Activated B cell treated with CpG ODN at 0.5 μM for 24 hours (primary cell): ENCODE data around the gene CRACR2A. TPM values are rescaled to one million over a fixed set of nuclear protein-coding genes. Genes with fewer than 3 reads are reported as not detected.
A peak's percentile ranks its signal among the peaks of the same experiment; 100 is the strongest.

Source experiments
- ATAC-seq: fragments of 200-7000 bp; cut with Tn5 transposase; one replicate; pipeline ENCODE4 v1.10.0; 2021; ENCODE audit warnings: low read depth, mild to moderate bottlenecking, moderate library complexity
- CTCF ChIA-PET: fragments of 350-600 bp; sonication (Branson Sonifier 250); formaldehyde crosslinking; loops from one replicate; lab custom pipeline; 2021; ENCODE audit warnings: antibody characterized with exemption; lab: Charles Lee
- POLR2A ChIA-PET: fragments of 350-600 bp; sonication (Branson Sonifier 250); formaldehyde crosslinking; loops from one replicate; lab custom pipeline; 2021; ENCODE audit warnings: antibody characterized with exemption; lab: Charles Lee
- DNase-seq: peaks from one replicate; pipeline ENCODE4 v3.0.0; 2022
- H3K27ac Mint-ChIP-seq: one replicate; pipeline ENCODE4 v1.8.0; 2020; ENCODE audit warnings: mixed read lengths
- H3K27me3 Mint-ChIP-seq: one replicate; pipeline ENCODE4 v1.8.0; 2021; ENCODE audit warnings: mixed read lengths
- H3K36me3 Mint-ChIP-seq: one replicate; pipeline ENCODE4 v1.8.0; 2021; ENCODE audit warnings: low read depth, mixed read lengths
- H3K4me1 Mint-ChIP-seq: one replicate; pipeline ENCODE4 v1.8.0; 2021; ENCODE audit warnings: mixed read lengths
- H3K4me3 Mint-ChIP-seq: one replicate; pipeline ENCODE4 v1.8.0; 2020; ENCODE audit warnings: mild to moderate bottlenecking, mixed read lengths
- H3K9me3 Mint-ChIP-seq: one replicate; pipeline ENCODE4 v1.8.0; 2020; ENCODE audit warnings: mixed read lengths
- CTCF ChIP-seq: fragments of 200-600 bp; IDR thresholded peaks from one replicate; pipeline ENCODE4 v1.8.0; 2022; ENCODE audit warnings: antibody characterized with exemption, mild to moderate bottlenecking
- intact Hi-C: fragments of 100-400 bp; cut with micrococcal nuclease; formaldehyde crosslinking; loops from one replicate; pipeline ENCODE4 v1.15.1; 2024
- total RNA-seq: library from RNA; stranded (reverse); gene quantifications from 2 replicates; pipeline ENCODE4 v1.2.3, GENCODE V29; 2022

The CRACR2A gene
- total RNA-seq, 1 donor from 2014 or later = 25.8 TPM

- DNase-seq (no peak), ATAC-seq (no peak)
- Mint-ChIP-seq H3K36me3 (no peaks in the 10 kb centered on the region), H3K27ac (no peak overlapping the region), H3K27me3 (peaks cover 4% of the 10 kb centered on the region), H3K4me1 (no peaks in the 10 kb centered on the region), H3K4me3 (no peak overlapping the region), H3K9me3 (peaks cover 3% of the 10 kb centered on the region)
- ChIA-PET POLR2A (no interaction called here), CTCF (no interaction called here)
- intact Hi-C loops = no loop called here
- TF ChIP-seq CTCF = no peak
Measured at GRCh38 chr12:3761116-3761735, 8.3 kb upstream of the CRACR2A start.

GRCh38 chr12:3759878-3760277 lies 7.0 kb upstream of the CRACR2A start:
- ATAC-seq (no peak), DNase-seq (no peak)
- peaks cover 3% of the 10 kb centered on the region for H3K9me3 Mint-ChIP-seq
- intact Hi-C loops = loop anchor here (10.0 kb wide), 1 partner anchor 685 kb away; the partner anchor contains the start of gene TSPAN9
- no peaks in the 10 kb centered on the region for H3K36me3 Mint-ChIP-seq
- peaks cover 4% of the 10 kb centered on the region for H3K27me3 Mint-ChIP-seq
- ChIA-PET POLR2A (no interaction called here), CTCF (no interaction called here)
- H3K4me1 Mint-ChIP-seq = no peaks in the 10 kb centered on the region
- H3K4me3 Mint-ChIP-seq = no peak overlapping the region
- H3K27ac Mint-ChIP-seq = no peak overlapping the region
- TF ChIP-seq CTCF = no peak

- CTCF ChIA-PET = no interaction called here
- H3K27me3 Mint-ChIP-seq = peaks cover 4% of the 10 kb centered on the region
- ATAC-seq (no peak), DNase-seq (no peak)
- peaks cover 11% of the 10 kb centered on the region for H3K4me1 Mint-ChIP-seq
- TF ChIP-seq CTCF = no peak
- no peak overlapping the region for H3K27ac Mint-ChIP-seq
- intact Hi-C loops = loop anchor here (10.0 kb wide), 1 partner anchor 682 kb away; the partner anchor contains the start of gene TSPAN9
- H3K36me3 Mint-ChIP-seq = no peaks in the 10 kb centered on the region
- peaks cover 3% of the 10 kb centered on the region for H3K9me3 Mint-ChIP-seq
- H3K4me3 Mint-ChIP-seq = no peak overlapping the region
- POLR2A ChIA-PET = no interaction called here
Measured at GRCh38 chr12:3757261-3757660, 4.4 kb upstream of the CRACR2A start.

- no peak for TF ChIP-seq CTCF
- Mint-ChIP-seq H3K27me3 (no peaks in the 10 kb centered on the region), H3K36me3 (no peaks in the 10 kb centered on the region), H3K9me3 (peaks cover 3% of the 10 kb centered on the region), H3K27ac (no peak overlapping the region), H3K4me1 (peaks cover 25% of the 10 kb centered on the region), H3K4me3 (no peak overlapping the region)
- ATAC-seq = no peak
- DNase-seq = no peak
- intact Hi-C loops = loop anchor here (10.0 kb wide), 1 partner anchor 681 kb away; the partner anchor contains the start of gene TSPAN9
- CTCF ChIA-PET = no interaction called here
- POLR2A ChIA-PET = interaction anchor here (0.6 kb wide), 1 partner anchor 54 kb away, joined by 3 read pairs; no protein-coding TSS in a partner anchor
Measured at GRCh38 chr12:3755898-3756297, 3.0 kb upstream of the CRACR2A start.

- H3K4me3 Mint-ChIP-seq = peak overlapping the region; percentile 88
- CTCF ChIA-PET = interaction anchor here (0.6 to 1.6 kb wide), 3 partner anchors 50 to 1560 kb away, joined by 3 to 6 read pairs (median 4); no protein-coding TSS in a partner anchor
- peaks cover 3% of the 10 kb centered on the region for H3K9me3 Mint-ChIP-seq
- POLR2A ChIA-PET = interaction anchor here (1.2 to 1.3 kb wide), 2 partner anchors 25 to 117 kb away, joined by 3 read pairs; no protein-coding TSS in a partner anchor
- DNase-seq = peak; percentile 17
- TF ChIP-seq CTCF = no peak
- ATAC-seq = no peak
- intact Hi-C loops = loop anchor here (1.0 to 10.0 kb wide), 6 partner anchors 120 to 1074 kb away; partner anchors contain the start of genes PARP11, RAD51AP1 and TSPAN9
- H3K4me1 Mint-ChIP-seq = peaks cover 25% of the 10 kb centered on the region
- no peaks in the 10 kb centered on the region for H3K27me3 Mint-ChIP-seq
- peaks cover 3% of the 10 kb centered on the region for H3K36me3 Mint-ChIP-seq
- H3K27ac Mint-ChIP-seq = peak overlapping the region; percentile 93
Measured at GRCh38 chr12:3753544-3754284, 805 bp upstream of the CRACR2A start.
